Measurements from ENCODE around the gene CDCA4. TPM values are rescaled to one million over a fixed set of nuclear protein-coding genes. Genes with fewer than 3 reads are reported as not detected.

The CDCA4 gene
- total RNA-seq, 1 experiment from 2014 or later, result 32.4 TPM

DNA sequence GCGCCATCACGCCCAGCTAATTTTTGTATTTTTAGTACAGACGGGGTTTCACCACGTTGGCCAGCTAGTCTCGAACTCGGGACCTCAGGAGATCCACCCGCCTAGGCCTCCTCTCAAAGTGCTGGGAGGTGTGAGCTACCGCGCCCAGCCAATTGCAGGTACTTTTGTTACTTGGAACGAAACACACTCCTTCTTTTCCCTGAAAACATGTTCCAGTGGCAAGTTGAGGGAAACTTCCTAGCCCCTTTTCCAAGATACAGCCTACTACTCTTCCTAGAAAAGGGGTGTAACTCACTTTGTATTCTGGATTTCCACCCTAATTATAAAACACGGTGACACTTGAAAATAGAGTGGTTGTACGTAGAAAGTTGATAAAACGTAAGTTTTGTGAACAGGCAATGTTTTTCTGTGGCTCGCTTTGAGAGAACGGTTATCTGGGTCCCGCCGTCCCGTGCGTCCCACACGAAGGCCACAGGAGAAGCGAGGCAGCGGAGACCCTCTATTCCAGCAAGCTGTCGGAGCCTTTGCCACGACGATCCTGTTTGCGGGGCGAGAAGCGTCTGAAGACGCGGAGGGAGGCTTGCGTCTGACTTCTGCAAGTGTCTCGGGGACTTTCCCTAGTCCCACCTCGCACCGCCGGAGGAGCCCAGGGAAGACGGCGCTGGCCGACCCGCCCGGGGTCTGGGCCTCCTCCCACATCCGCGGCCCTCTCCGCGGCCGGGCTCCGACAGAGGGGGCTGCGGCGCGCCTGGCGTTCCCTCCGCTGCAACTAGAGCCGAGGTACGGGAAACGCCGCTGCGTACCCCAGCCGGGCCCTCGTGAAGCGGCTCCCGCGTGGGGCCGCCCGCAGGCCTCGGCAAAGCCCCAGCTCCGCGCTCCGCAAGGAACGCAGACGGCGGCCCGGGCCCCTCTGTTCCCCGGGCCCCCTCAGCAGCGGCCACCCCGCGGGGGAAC is 745 bp downstream of the CDCA4 start:
- H3K4me3 Mint-ChIP-seq (ENCODE audit: low read depth, unreplicated experiment), result peak overlapping the region; percentile 96
- H3K27ac Mint-ChIP-seq (ENCODE audit: unreplicated experiment), result peak overlapping the region; percentile 85
- TF ChIP-seq, protein P1, sequence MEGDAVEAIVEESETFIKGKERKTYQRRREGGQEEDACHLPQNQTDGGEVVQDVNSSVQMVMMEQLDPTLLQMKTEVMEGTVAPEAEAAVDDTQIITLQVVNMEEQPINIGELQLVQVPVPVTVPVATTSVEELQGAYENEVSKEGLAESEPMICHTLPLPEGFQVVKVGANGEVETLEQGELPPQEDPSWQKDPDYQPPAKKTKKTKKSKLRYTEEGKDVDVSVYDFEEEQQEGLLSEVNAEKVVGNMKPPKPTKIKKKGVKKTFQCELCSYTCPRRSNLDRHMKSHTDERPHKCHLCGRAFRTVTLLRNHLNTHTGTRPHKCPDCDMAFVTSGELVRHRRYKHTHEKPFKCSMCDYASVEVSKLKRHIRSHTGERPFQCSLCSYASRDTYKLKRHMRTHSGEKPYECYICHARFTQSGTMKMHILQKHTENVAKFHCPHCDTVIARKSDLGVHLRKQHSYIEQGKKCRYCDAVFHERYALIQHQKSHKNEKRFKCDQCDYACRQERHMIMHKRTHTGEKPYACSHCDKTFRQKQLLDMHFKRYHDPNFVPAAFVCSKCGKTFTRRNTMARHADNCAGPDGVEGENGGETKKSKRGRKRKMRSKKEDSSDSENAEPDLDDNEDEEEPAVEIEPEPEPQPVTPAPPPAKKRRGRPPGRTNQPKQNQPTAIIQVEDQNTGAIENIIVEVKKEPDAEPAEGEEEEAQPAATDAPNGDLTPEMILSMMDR (IDR thresholded peaks at IDR 0.05; ENCODE audit: unreplicated experiment), result no peak
- H3K36me3 Mint-ChIP-seq (ENCODE audit: insufficient read depth, unreplicated experiment), result peaks cover 63% of the 10 kb centered on the region
- H3K9me3 Mint-ChIP-seq (ENCODE audit: low read depth, unreplicated experiment), result no peaks in the 10 kb centered on the region
- intact Hi-C loops (cut with micrococcal nuclease; ENCODE audit: unreplicated experiment), result loop anchor here (5.0 to 10.0 kb wide), 2 partner anchors 48 to 65 kb away; no protein-coding TSS in a partner anchor
- H3K4me1 Mint-ChIP-seq (ENCODE audit: low read depth, unreplicated experiment), result peaks cover 47% of the 10 kb centered on the region
- no peaks in the 10 kb centered on the region for H3K27me3 Mint-ChIP-seq (ENCODE audit: unreplicated experiment)
- TSS peak; percentile 68 for BruUV-seq (replicated peaks)
- peak; percentile 46 for DNase-seq
- CTCF ChIA-PET, result interaction anchor here (0.9 to 1.4 kb wide), 3 partner anchors 12 to 67 kb away, joined by 3 to 8 read pairs (median 5); no protein-coding TSS in a partner anchor

DNA sequence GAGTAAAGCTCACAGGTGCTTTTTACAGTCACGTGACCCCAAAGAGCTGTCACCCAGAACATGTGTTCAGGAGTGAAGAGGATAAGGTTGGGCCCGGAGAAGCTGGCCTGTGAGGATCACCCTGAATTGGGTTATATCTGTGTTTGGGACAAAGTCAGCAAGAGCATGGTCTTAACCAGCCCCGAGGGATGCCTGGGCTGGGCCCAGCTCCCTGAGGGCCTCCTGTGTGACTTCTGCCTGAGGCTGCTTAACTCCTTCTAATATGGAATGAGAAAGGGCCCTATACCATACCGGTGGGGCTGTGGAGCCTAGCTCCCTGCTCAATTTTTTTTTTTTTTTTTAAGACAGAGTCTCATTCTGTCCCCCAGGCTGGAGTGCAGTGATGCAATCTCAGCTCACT is 2.5 kb downstream of the CDCA4 start:
- Mint-ChIP-seq H3K4me1 (ENCODE audit: low read depth, unreplicated experiment) (peaks cover 56% of the 10 kb centered on the region), H3K27me3 (ENCODE audit: unreplicated experiment) (no peaks in the 10 kb centered on the region), H3K4me3 (ENCODE audit: low read depth, unreplicated experiment) (peak overlapping the region; percentile 96), H3K27ac (ENCODE audit: unreplicated experiment) (no peak overlapping the region), H3K36me3 (ENCODE audit: insufficient read depth, unreplicated experiment) (peaks cover 70% of the 10 kb centered on the region), H3K9me3 (ENCODE audit: low read depth, unreplicated experiment) (no peaks in the 10 kb centered on the region)
- no peak for DNase-seq
- BruUV-seq (replicated peaks), result no TSS peak
- TF ChIP-seq, protein P1 (IDR thresholded peaks at IDR 0.05; ENCODE audit: unreplicated experiment), result no peak
- CTCF ChIA-PET, result interaction anchor here (0.5 to 1.3 kb wide), 3 partner anchors 13 to 154 kb away, joined by 4 to 8 read pairs (median 6); no protein-coding TSS in a partner anchor
- intact Hi-C loops (cut with micrococcal nuclease; ENCODE audit: unreplicated experiment), result loop anchor here (10.0 kb wide), 1 partner anchor 66 kb away; no protein-coding TSS in a partner anchor

DNA sequence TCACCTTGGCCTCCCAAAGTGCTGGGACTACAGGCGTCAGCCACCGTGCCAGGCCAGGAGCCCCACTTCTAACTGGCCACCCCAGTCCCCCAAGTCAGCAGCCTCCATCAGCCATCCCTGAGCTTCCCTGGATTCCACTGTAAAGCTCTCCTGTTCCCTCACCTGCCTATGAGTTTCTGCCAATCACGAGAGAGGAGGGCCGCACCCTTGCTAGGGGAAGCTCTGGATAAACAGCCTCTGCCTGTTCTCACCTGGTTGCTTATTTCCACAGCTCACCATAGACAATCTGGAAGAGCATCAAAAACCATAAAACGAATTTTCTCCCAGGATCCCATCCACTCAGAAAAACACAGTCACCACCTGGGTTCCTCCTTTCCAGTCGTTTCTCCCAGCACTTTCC is 5.0 kb downstream of the CDCA4 start:
- no peak for DNase-seq
- intact Hi-C loops (cut with micrococcal nuclease; ENCODE audit: unreplicated experiment), result loop anchor here (10.0 kb wide), 1 partner anchor 69 kb away; no protein-coding TSS in a partner anchor
- no TSS peak for BruUV-seq (replicated peaks)
- no peaks in the 10 kb centered on the region for H3K9me3 Mint-ChIP-seq (ENCODE audit: low read depth, unreplicated experiment)
- H3K27ac Mint-ChIP-seq (ENCODE audit: unreplicated experiment), result peak overlapping the region; percentile 45
- H3K4me3 Mint-ChIP-seq (ENCODE audit: low read depth, unreplicated experiment), result peak overlapping the region; percentile 96
- H3K27me3 Mint-ChIP-seq (ENCODE audit: unreplicated experiment), result no peaks in the 10 kb centered on the region
- H3K4me1 Mint-ChIP-seq (ENCODE audit: low read depth, unreplicated experiment), result peaks cover 43% of the 10 kb centered on the region
- CTCF ChIA-PET, result interaction anchor here (0.5 kb wide), 1 partner anchor 111 kb away, joined by 7 read pairs; no protein-coding TSS in a partner anchor
- TF ChIP-seq, protein P1 (IDR thresholded peaks at IDR 0.05; ENCODE audit: unreplicated experiment), result no peak
- H3K36me3 Mint-ChIP-seq (ENCODE audit: insufficient read depth, unreplicated experiment), result peaks cover 55% of the 10 kb centered on the region

DNA sequence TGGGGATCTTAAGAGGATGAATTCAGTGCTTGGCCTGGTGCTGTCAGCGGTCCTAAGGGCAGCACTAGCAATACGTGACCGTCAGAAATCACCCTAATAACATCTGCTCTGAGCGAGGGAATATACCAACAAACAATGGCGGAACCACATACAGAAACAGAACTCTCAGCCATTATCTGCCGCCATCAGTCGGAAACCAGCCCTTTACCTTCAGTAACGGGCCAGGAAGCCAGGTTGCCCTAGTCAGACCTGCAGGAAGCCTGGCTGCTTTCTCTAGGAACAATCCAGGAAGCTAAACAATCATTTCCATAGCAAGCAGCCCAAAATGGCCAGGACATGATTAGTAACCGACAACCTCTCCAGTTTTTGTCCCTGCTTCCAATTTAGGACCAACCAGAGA is 5.6 kb downstream of the CDCA4 start:
- Mint-ChIP-seq H3K4me3 (ENCODE audit: low read depth, unreplicated experiment) (peak overlapping the region; percentile 43), H3K27me3 (ENCODE audit: unreplicated experiment) (no peaks in the 10 kb centered on the region), H3K27ac (ENCODE audit: unreplicated experiment) (no peak overlapping the region), H3K4me1 (ENCODE audit: low read depth, unreplicated experiment) (peaks cover 43% of the 10 kb centered on the region), H3K36me3 (ENCODE audit: insufficient read depth, unreplicated experiment) (peaks cover 54% of the 10 kb centered on the region), H3K9me3 (ENCODE audit: low read depth, unreplicated experiment) (no peaks in the 10 kb centered on the region)
- no TSS peak for BruUV-seq (replicated peaks)
- CTCF ChIA-PET, result no interaction called here
- TF ChIP-seq, protein P1 (IDR thresholded peaks at IDR 0.05; ENCODE audit: unreplicated experiment), result no peak
- no peak for DNase-seq
- intact Hi-C loops (cut with micrococcal nuclease; ENCODE audit: unreplicated experiment), result loop anchor here (10.0 kb wide), 1 partner anchor 70 kb away; no protein-coding TSS in a partner anchor
